ENCODE measurements around the gene GPR143. TPM values are rescaled to one million over a fixed set of nuclear protein-coding genes. Genes with fewer than 3 reads are reported as not detected.

Gene GPR143
- total RNA-seq, 2 experiments from 2014 or later = not detected

DNA sequence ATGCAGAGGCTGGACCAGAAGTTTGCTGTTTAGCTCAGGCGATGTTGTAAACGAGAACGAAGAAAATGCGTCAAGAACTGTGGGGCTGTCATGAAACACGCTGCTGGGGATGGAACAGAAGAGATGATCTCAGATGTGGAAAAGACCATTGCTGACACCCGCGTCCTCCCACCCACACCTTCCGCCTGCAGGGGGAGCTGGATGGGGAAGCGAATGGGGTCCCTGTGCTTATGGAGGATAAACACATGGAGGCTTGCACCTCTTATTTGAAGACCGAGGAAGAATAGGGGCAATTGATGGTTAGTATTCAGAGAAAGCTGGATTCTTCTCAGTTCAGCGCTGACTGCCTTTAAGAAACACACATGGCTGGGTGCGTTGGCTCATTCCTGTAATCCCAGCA is 63.9 kb downstream of the GPR143 start:
- intact Hi-C loops (cut with DNase I, micrococcal nuclease) = no loop called here
- ChIA-PET CTCF (interaction anchor here (0.6 kb wide), 1 partner anchor 734 kb away, joined by 3 read pairs; no protein-coding TSS in a partner anchor), POLR2A (interaction anchor here (0.7 kb wide), 1 partner anchor 614 kb away, joined by 5 read pairs; no protein-coding TSS in a partner anchor)
- DNase-seq (no peak), ATAC-seq (no peak)
- H3K9me3 Mint-ChIP-seq (ENCODE audit: low read depth) = no peaks in the 10 kb centered on the region
- H3K27ac Mint-ChIP-seq = no peak overlapping the region
- H3K4me3 Mint-ChIP-seq = no peak overlapping the region
- H3K36me3 Mint-ChIP-seq (ENCODE audit: low read depth) = peaks cover 43% of the 10 kb centered on the region
- no peaks in the 10 kb centered on the region for H3K27me3 Mint-ChIP-seq
- no peaks in the 10 kb centered on the region for H3K4me1 Mint-ChIP-seq

DNA sequence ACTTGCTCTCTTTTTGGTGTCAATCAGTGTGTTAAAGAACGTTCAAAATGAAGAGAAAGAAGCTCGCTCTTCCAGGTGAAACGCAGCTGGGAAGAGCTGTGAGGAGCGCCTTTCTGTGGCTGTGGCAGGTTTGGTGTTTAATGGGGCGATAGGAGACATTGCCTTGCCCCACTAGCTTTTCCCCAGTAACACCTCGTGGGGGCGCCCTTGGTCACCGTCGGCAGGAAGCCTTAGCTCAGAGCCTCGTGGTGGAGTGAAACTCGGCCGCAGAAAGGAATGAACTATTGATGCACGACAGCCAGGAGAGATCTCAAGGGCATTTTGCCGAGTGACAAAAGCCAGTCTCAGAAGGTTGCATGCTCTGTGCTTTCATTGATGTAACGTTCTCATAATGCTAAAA is 65.1 kb downstream of the GPR143 start:
- H3K9me3 Mint-ChIP-seq (ENCODE audit: low read depth) = no peaks in the 10 kb centered on the region
- DNase-seq (no peak), ATAC-seq (no peak)
- intact Hi-C loops (cut with DNase I, micrococcal nuclease) = no loop called here
- no peak overlapping the region for H3K27ac Mint-ChIP-seq
- H3K27me3 Mint-ChIP-seq = no peaks in the 10 kb centered on the region
- CTCF ChIA-PET = interaction anchor here (0.5 to 0.6 kb wide), 3 partner anchors 23 to 871 kb away, joined by 3 to 4 read pairs (median 3); no protein-coding TSS in a partner anchor
- no peaks in the 10 kb centered on the region for H3K4me1 Mint-ChIP-seq
- POLR2A ChIA-PET = no interaction called here
- H3K4me3 Mint-ChIP-seq = no peak overlapping the region
- peaks cover 39% of the 10 kb centered on the region for H3K36me3 Mint-ChIP-seq (ENCODE audit: low read depth)

DNA sequence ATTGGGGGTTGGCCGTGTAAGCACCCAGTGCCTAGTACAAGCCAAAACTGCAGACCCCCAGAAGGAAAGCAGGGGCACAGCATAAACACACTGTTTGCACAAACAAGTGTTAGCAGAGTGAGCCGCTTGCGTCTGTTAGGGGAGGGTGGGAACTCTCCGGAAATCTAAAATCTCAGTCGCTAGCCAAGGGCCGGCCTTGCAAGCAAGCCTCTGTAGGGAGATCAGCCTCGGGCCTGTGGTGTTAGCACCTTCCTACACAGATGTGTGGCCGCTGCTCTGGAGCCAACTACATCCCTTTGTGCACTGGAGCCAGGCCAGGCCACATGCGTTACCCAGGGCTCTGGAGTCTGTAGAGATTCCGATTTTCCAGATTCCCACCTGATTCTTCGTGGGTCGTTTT is 67.1 kb downstream of the GPR143 start:
- DNase-seq = no peak
- peaks cover 32% of the 10 kb centered on the region for H3K36me3 Mint-ChIP-seq (ENCODE audit: low read depth)
- POLR2A ChIA-PET = no interaction called here
- CTCF ChIA-PET = no interaction called here
- no peak overlapping the region for H3K4me3 Mint-ChIP-seq
- H3K27ac Mint-ChIP-seq = no peak overlapping the region
- no peak for ATAC-seq
- intact Hi-C loops (cut with DNase I, micrococcal nuclease) = no loop called here
- no peaks in the 10 kb centered on the region for H3K9me3 Mint-ChIP-seq (ENCODE audit: low read depth)
- H3K4me1 Mint-ChIP-seq = peaks cover under 1% of the 10 kb centered on the region
- no peaks in the 10 kb centered on the region for H3K27me3 Mint-ChIP-seq

DNA sequence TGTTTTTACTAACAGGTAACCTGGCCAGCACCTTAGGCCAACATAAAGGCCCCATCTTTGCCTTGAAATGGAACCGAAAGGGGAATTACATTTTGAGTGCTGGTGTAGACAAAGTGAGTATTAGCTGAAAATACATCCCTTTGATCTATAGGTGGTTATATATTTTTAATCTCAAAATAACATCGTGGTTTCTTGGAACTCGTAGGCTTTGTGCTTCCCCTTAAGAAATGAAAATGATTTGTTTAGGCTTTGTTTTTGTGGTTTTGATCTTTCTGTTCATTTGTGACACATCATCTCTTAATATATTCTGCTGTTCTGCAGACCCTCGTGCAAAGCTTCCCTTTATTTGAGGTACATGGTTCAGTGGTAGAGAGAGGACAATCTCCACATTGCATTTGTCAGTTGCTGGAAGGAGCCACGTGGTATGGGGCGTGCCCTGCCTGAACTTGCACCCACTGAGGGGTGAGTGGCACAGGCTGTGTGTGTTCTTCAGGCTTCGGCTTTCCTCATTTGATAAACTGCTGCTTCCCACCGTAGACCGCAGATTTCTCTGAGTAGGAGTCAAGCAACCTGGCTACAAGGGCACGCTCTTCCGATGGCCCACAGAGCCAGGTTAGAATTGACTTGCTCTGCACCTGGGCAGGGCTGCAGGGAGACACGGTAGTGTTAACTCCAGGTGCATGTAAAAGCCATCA is 72.2 kb downstream of the GPR143 start:
- Mint-ChIP-seq H3K27me3 (no peaks in the 10 kb centered on the region), H3K4me1 (peaks cover 4% of the 10 kb centered on the region), H3K27ac (no peak overlapping the region), H3K9me3 (ENCODE audit: low read depth) (no peaks in the 10 kb centered on the region), H3K36me3 (ENCODE audit: low read depth) (peaks cover 14% of the 10 kb centered on the region), H3K4me3 (no peak overlapping the region)
- CTCF ChIA-PET = no interaction called here
- DNase-seq (no peak), ATAC-seq (no peak)
- POLR2A ChIA-PET = no interaction called here
- intact Hi-C loops (cut with DNase I, micrococcal nuclease) = no loop called here

GRCh38 chrX:9690046-9690445 is 75.6 kb downstream of the GPR143 start:
- Mint-ChIP-seq H3K4me1 (peaks cover 4% of the 10 kb centered on the region), H3K27ac (no peak overlapping the region), H3K36me3 (ENCODE audit: low read depth) (peaks cover 14% of the 10 kb centered on the region), H3K9me3 (ENCODE audit: low read depth) (no peaks in the 10 kb centered on the region), H3K4me3 (no peak overlapping the region), H3K27me3 (no peaks in the 10 kb centered on the region)
- ChIA-PET POLR2A (no interaction called here), CTCF (no interaction called here)
- intact Hi-C loops (cut with DNase I, micrococcal nuclease) = no loop called here
- ATAC-seq (no peak), DNase-seq (no peak)

GRCh38 chrX:9688833-9689232 is 76.8 kb downstream of the GPR143 start:
- Mint-ChIP-seq H3K27me3 (no peaks in the 10 kb centered on the region), H3K9me3 (ENCODE audit: low read depth) (no peaks in the 10 kb centered on the region), H3K4me1 (peaks cover 4% of the 10 kb centered on the region), H3K4me3 (no peak overlapping the region), H3K36me3 (ENCODE audit: low read depth) (peaks cover 14% of the 10 kb centered on the region), H3K27ac (no peak overlapping the region)
- DNase-seq (no peak), ATAC-seq (no peak)
- intact Hi-C loops (cut with DNase I, micrococcal nuclease) = no loop called here
- POLR2A ChIA-PET = no interaction called here
- CTCF ChIA-PET = no interaction called here

DNA sequence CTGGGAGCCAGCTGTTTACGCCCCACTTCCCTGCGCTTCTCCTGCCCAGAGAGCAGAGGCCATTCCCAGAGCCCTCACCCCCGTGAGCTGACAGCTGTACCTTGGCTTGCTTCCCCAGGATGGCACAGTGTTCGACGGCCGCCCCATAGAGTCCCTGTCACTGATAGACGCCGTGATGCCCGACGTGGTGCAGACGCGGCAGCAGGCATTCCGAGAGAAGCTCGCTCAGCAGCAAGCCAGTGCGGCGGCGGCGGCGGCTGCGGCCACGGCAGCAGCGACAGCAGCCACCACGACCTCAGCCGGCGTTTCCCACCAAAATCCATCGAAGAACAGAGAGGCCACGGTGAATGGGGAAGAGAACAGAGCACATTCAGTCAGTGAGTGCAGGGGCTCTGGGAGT is 77.7 kb downstream of the GPR143 start:
- ChIA-PET POLR2A (no interaction called here), CTCF (no interaction called here)
- no peak for DNase-seq
- Mint-ChIP-seq H3K36me3 (ENCODE audit: low read depth) (peaks cover 14% of the 10 kb centered on the region), H3K4me1 (no peaks in the 10 kb centered on the region), H3K27me3 (no peaks in the 10 kb centered on the region), H3K27ac (no peak overlapping the region), H3K9me3 (ENCODE audit: low read depth) (no peaks in the 10 kb centered on the region), H3K4me3 (no peak overlapping the region)
- no peak for ATAC-seq
- intact Hi-C loops (cut with DNase I, micrococcal nuclease) = no loop called here

DNA sequence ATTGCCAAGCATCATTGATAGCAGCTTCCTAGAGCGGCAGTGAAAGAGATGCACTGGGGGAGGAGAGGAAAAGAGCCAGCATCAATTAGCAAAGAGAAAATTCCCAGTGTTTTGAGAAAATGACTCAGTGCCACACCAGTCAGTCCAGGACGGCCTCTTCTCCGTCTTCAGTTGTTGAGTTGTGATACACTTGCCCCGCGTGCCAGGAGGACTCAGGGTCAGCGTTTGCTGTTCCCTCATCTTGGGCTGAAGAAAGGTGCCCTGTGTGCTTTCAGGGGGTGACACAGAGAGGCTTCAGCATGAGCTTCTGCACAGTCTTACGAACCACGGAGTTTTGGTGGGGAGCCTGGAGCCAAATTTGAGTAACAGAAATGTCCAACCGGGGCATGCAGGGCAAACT is 82.3 kb downstream of the GPR143 start:
- H3K4me3 Mint-ChIP-seq = no peak overlapping the region
- H3K36me3 Mint-ChIP-seq (ENCODE audit: low read depth) = peaks cover 10% of the 10 kb centered on the region
- no peaks in the 10 kb centered on the region for H3K27me3 Mint-ChIP-seq
- H3K9me3 Mint-ChIP-seq (ENCODE audit: low read depth) = no peaks in the 10 kb centered on the region
- ATAC-seq (no peak), DNase-seq (no peak)
- no peak overlapping the region for H3K27ac Mint-ChIP-seq
- ChIA-PET POLR2A (no interaction called here), CTCF (no interaction called here)
- intact Hi-C loops (cut with DNase I, micrococcal nuclease) = no loop called here
- peaks cover 4% of the 10 kb centered on the region for H3K4me1 Mint-ChIP-seq

- Mint-ChIP-seq H3K4me3 (no peak overlapping the region), H3K27ac (no peak overlapping the region), H3K36me3 (ENCODE audit: low read depth) (peaks cover 13% of the 10 kb centered on the region), H3K9me3 (ENCODE audit: low read depth) (no peaks in the 10 kb centered on the region), H3K27me3 (no peaks in the 10 kb centered on the region), H3K4me1 (peaks cover 7% of the 10 kb centered on the region)
- DNase-seq (no peak), ATAC-seq (no peak)
- ChIA-PET POLR2A (no interaction called here), CTCF (no interaction called here)
- intact Hi-C loops (cut with DNase I, micrococcal nuclease) = no loop called here
Measured at GRCh38 chrX:9682861-9683260, 82.8 kb downstream of the GPR143 start.

DNA sequence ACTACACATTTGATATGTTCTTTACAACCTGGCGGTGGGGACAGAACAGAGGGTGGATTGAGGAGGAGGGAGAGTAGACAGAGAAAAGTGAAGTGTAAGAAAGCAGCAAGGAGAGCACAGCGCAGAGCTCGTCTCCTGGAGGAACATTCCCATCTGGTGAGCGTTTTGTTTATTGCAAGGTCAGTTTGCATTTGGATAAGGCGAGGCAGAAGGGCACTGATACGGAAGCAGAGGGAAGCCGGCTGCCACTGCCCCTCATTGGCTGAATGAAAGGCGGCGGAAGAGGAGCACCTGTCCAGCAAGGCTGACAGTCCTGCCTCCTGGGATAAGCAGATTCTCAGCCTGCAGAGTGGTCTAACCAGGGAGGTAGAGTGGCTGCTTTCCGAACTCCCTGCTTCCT is 83.2 kb downstream of the GPR143 start:
- ATAC-seq (no peak), DNase-seq (no peak)
- no peak overlapping the region for H3K27ac Mint-ChIP-seq
- H3K9me3 Mint-ChIP-seq (ENCODE audit: low read depth) = no peaks in the 10 kb centered on the region
- peaks cover 13% of the 10 kb centered on the region for H3K36me3 Mint-ChIP-seq (ENCODE audit: low read depth)
- CTCF ChIA-PET = no interaction called here
- no peak overlapping the region for H3K4me3 Mint-ChIP-seq
- POLR2A ChIA-PET = no interaction called here
- H3K4me1 Mint-ChIP-seq = peaks cover 11% of the 10 kb centered on the region
- H3K27me3 Mint-ChIP-seq = no peaks in the 10 kb centered on the region
- intact Hi-C loops (cut with DNase I, micrococcal nuclease) = no loop called here

GRCh38 chrX:9681422-9681821 is 84.2 kb downstream of the GPR143 start:
- H3K4me3 Mint-ChIP-seq = no peak overlapping the region
- ATAC-seq (no peak), DNase-seq (no peak)
- POLR2A ChIA-PET = no interaction called here
- intact Hi-C loops (cut with DNase I, micrococcal nuclease) = no loop called here
- H3K4me1 Mint-ChIP-seq = peaks cover 22% of the 10 kb centered on the region
- H3K27ac Mint-ChIP-seq = no peak overlapping the region
- H3K9me3 Mint-ChIP-seq (ENCODE audit: low read depth) = no peaks in the 10 kb centered on the region
- H3K27me3 Mint-ChIP-seq = no peaks in the 10 kb centered on the region
- CTCF ChIA-PET = no interaction called here
- H3K36me3 Mint-ChIP-seq (ENCODE audit: low read depth) = peaks cover 20% of the 10 kb centered on the region

DNA sequence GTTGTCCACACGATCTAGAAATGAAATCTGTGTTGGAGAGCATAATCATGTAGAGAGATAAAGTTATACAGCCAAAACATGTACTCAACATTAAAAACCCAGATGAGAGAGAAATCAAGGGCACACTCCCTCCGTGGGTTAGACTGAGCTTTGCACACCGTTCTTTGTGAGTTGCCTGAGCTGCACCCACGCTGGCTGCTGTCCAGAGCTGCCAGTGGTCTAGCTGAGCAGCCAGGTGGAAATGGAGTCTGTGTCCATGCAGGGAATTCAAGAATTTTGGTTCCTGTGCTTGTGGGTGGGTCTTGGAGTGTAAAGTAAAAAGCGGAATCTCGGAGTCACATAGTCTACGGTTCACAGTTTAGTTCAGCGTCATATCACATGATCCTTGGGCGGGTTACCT is 84.6 kb downstream of the GPR143 start:
- H3K27me3 Mint-ChIP-seq = no peaks in the 10 kb centered on the region
- H3K36me3 Mint-ChIP-seq (ENCODE audit: low read depth) = peaks cover 21% of the 10 kb centered on the region
- peaks cover 22% of the 10 kb centered on the region for H3K4me1 Mint-ChIP-seq
- no peak overlapping the region for H3K4me3 Mint-ChIP-seq
- ChIA-PET CTCF (no interaction called here), POLR2A (no interaction called here)
- no peak for DNase-seq
- no peak overlapping the region for H3K27ac Mint-ChIP-seq
- no peaks in the 10 kb centered on the region for H3K9me3 Mint-ChIP-seq (ENCODE audit: low read depth)
- ATAC-seq = no peak
- intact Hi-C loops (cut with DNase I, micrococcal nuclease) = no loop called here
